K562 (cell line): ENCODE data around the gene FDX2. TPM values are rescaled to one million over a fixed set of nuclear protein-coding genes. Genes with fewer than 3 reads are reported as not detected.

Experiments
- BCLAF1 ChIP-seq, 2 experiments: fragments of 450-650 bp in 1 of 2; IDR thresholded peaks; 2 replicates each; pipeline ENCODE4 v1.6.1; 2011 to 2017; ENCODE audit warnings: low read depth in 2 of 2, antibody characterized with exemption in 1 of 2, borderline replicate concordance in 1 of 2, low read length in 1 of 2, mild to moderate bottlenecking in 1 of 2, mixed read lengths in 1 of 2; ENCODE audit not compliant: control insufficient read depth in 1 of 2
- CHCHD3 ChIP-seq: fragments of 250-450 bp; sonication (Bioruptor Pico); IDR thresholded peaks from 2 replicates; pipeline ENCODE4 v2.1.2; 2022; ENCODE audit warnings: mild to moderate bottlenecking
- ETV5 ChIP-seq: sonication (generic); formaldehyde crosslinking; IDR thresholded peaks from 2 replicates; pipeline ENCODE4 v1.4.0; 2020; ENCODE audit warnings: low read depth, mild to moderate bottlenecking, missing genetic modification reagents
- GTF2A2 ChIP-seq: IDR thresholded peaks from 2 replicates; pipeline ENCODE4 v1.6.1; 2016; ENCODE audit warnings: mild to moderate bottlenecking, missing genetic modification characterization, missing compliant biosample characterization
- HNRNPH1 ChIP-seq: fragments of 200-400 bp; formaldehyde crosslinking; optimal IDR thresholded peaks from 2 replicates; pipeline ENCODE3; 2017; ENCODE audit warnings: low read depth, mild to moderate bottlenecking, low read length, moderate library complexity
- MAX ChIP-seq: sonication (generic); formaldehyde crosslinking; IDR thresholded peaks from 2 replicates; pipeline ENCODE4 v1.9.0; 2022; ENCODE audit warnings: mild to moderate bottlenecking, missing genetic modification reagents
- NCOA4 ChIP-seq: fragments of 450-650 bp; IDR thresholded peaks from 2 replicates; pipeline ENCODE4 v1.6.1; 2018; ENCODE audit warnings: mild to moderate bottlenecking; ENCODE audit not compliant: partially characterized antibody
- NR3C1 ChIP-seq: sonication (generic); formaldehyde crosslinking; IDR thresholded peaks from 2 replicates; pipeline ENCODE4 v1.8.1; 2022; ENCODE audit warnings: missing genetic modification reagents
- PHTF2 ChIP-seq: fragments of 250-450 bp; sonication (Bioruptor Pico); IDR thresholded peaks from 2 replicates; pipeline ENCODE4 v1.5.0; 2021; ENCODE audit warnings: mild to moderate bottlenecking
- POLR2B ChIP-seq: fragments of 450-650 bp; IDR thresholded peaks from 2 replicates; pipeline ENCODE4 v1.6.1; 2018; ENCODE audit warnings: low read depth; ENCODE audit not compliant: partially characterized antibody
- POU5F1 ChIP-seq: fragments of 150-350 bp; IDR thresholded peaks from 2 replicates; pipeline ENCODE4 v1.6.1; 2014; ENCODE audit warnings: borderline replicate concordance, low read length, low read depth, mild to moderate bottlenecking; ENCODE audit not compliant: partially characterized antibody
- PRPF4 ChIP-seq: fragments of 200-400 bp; formaldehyde crosslinking; IDR thresholded peaks from one replicate; pipeline ENCODE4 v1.6.1; 2017; ENCODE audit warnings: low read length, low read depth, mild to moderate bottlenecking; ENCODE audit not compliant: insufficient read depth, poor library complexity, severe bottlenecking
- ZNF408 ChIP-seq: fragments of 250-450 bp; sonication (Bioruptor Pico); IDR thresholded peaks from 2 replicates; pipeline ENCODE4 v1.4.0; 2020; ENCODE audit warnings: low read depth, mild to moderate bottlenecking, moderate library complexity
- polyA plus RNA-seq, 8 experiments: library from polyadenylated mRNA; depleted of rRNA in 4 of 8; stranded (reverse) in 5 of 8; unstranded in 3 of 8; fragments of >200 nt; fragmentation: Nextera tagmentation in 2 of 8; fragmentation: Illumina TruSeq in 1 of 8; extraction: Ambion mirVana in 2 of 8; extraction: Trizol in 1 of 8; gene quantifications; 2 replicates each; pipeline versions ENCODE4 v1.2.1 to v1.2.3, GENCODE V29; 2011 to 2014; ENCODE audit warnings: inconsistent platforms in 1 of 8, missing spikeins in 1 of 8
- total RNA-seq, 7 experiments: library from RNA; depleted of rRNA in 6 of 7; stranded (reverse); fragments of >200 nt in 6 of 7; fragmentation: Illumina TruSeq in 2 of 7; extraction: Trizol in 2 of 7; gene quantifications; 2 replicates each; pipeline versions ENCODE4 v1.2.1 to v1.2.3, GENCODE V29; 2011 to 2021; ENCODE audit warnings: low replicate concordance in 1 of 7
- TF ChIP-seq, protein P1 (sequence below): fragments of 450-650 bp; formaldehyde crosslinking; IDR thresholded peaks from 2 replicates; pipeline ENCODE4 v1.4.0; 2020; ENCODE audit warnings: mild to moderate bottlenecking, mixed read lengths
- TF ChIP-seq, protein P2 (sequence below): sonication (generic); formaldehyde crosslinking; IDR thresholded peaks from 2 replicates; pipeline ENCODE4 v1.8.0; 2022; ENCODE audit warnings: missing genetic modification reagents, mild to moderate bottlenecking, moderate library complexity, borderline replicate concordance
- TF ChIP-seq, protein P3 (sequence below), 2 experiments: IDR thresholded peaks in 1 of 2; conservative IDR thresholded peaks in 1 of 2; 2 replicates each; pipeline ENCODE4 v1.6.1; 2016; ENCODE audit warnings: low read depth in 2 of 2, mild to moderate bottlenecking in 1 of 2, missing compliant biosample characterization in 1 of 2, missing genetic modification characterization in 1 of 2, moderate library complexity in 1 of 2

Gene FDX2
- total and polyA plus RNA-seq, 9 of the 15 experiments (the other 6 are each of a cell fraction or from before 2014, with no cell fraction given), result 2.5 to 49.8 (median 29.7) TPM

DNA sequence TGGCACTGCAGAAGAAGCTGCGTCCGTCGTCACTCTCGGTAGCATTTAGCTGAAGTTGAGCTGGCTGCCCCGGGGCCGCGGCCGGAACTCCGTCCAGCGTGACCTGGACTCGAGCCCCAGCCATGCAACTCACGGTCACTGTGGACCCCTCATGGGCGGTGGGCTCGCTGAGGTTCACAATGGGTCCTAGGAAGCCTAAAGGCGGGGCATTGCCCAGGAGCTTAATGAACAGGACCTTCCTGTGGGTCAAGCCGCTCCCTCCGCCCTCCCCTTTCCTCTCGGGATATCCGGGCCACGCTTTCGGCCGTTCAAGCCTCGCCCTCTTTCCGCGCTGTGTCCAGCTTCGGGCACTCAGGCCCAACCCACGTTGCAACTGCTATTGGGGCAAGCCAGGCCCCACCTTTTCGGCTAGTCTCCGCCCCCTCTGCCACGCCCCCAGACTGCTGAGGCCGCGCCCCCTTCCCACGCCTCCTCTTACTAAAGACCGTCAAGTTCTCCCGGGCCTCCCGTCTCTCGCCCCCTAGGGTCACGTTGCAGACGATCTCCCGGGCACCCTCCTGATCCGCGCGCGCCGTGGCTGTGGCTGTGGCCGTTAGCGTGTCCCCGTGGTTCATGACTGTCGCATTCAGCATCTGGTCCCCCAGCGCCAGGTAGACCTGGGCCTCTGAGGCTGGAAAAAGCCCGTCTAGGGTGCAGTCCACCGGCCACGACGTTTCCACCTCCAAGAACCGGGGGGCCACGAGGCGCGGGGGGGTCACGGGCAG lies 19.0 kb upstream of the FDX2 start (continued):
- TF ChIP-seq, protein P1, sequence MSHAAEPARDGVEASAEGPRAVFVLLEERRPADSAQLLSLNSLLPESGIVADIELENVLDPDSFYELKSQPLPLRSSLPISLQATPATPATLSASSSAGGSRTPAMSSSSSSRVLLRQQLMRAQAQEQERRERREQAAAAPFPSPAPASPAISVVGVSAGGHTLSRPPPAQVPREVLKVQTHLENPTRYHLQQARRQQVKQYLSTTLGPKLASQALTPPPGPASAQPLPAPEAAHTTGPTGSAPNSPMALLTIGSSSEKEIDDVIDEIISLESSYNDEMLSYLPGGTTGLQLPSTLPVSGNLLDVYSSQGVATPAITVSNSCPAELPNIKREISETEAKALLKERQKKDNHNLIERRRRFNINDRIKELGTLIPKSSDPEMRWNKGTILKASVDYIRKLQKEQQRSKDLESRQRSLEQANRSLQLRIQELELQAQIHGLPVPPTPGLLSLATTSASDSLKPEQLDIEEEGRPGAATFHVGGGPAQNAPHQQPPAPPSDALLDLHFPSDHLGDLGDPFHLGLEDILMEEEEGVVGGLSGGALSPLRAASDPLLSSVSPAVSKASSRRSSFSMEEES (CRISPR knock-in tag), result no peak
- TF ChIP-seq PRPF4, result no peak
- TF ChIP-seq ZNF408, result no peak
- TF ChIP-seq, protein P2, sequence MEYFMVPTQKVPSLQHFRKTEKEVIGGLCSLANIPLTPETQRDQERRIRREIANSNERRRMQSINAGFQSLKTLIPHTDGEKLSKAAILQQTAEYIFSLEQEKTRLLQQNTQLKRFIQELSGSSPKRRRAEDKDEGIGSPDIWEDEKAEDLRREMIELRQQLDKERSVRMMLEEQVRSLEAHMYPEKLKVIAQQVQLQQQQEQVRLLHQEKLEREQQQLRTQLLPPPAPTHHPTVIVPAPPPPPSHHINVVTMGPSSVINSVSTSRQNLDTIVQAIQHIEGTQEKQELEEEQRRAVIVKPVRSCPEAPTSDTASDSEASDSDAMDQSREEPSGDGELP (CRISPR knock-in tag), result 0 out of 2 replicates have a peak, but pooled peaks have one; percentile 14
- TF ChIP-seq, protein P3, sequence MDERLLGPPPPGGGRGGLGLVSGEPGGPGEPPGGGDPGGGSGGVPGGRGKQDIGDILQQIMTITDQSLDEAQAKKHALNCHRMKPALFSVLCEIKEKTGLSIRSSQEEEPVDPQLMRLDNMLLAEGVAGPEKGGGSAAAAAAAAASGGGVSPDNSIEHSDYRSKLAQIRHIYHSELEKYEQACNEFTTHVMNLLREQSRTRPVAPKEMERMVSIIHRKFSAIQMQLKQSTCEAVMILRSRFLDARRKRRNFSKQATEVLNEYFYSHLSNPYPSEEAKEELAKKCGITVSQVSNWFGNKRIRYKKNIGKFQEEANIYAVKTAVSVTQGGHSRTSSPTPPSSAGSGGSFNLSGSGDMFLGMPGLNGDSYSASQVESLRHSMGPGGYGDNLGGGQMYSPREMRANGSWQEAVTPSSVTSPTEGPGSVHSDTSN (CRISPR knock-in tag; IDR thresholded peaks at IDR 0.05; ENCODE audit: low read depth), result no peak
- TF ChIP-seq, protein P3 (tag; conservative IDR thresholded peaks at IDR 0.05; ENCODE audit: low read depth), result no peak
- no peak for TF ChIP-seq NR3C1
- no peak for TF ChIP-seq HNRNPH1
- TF ChIP-seq ETV5 (CRISPR knock-in tag), result peak; percentile 79
- TF ChIP-seq POU5F1, result no peak
- no peak for TF ChIP-seq CHCHD3
- peak; percentile 81 for TF ChIP-seq MAX
- TF ChIP-seq GTF2A2 (tag), result no peak
- peak; percentile 57 for TF ChIP-seq POLR2B
- no peak for TF ChIP-seq NCOA4
- no peak for TF ChIP-seq BCLAF1 (IDR thresholded peaks at IDR 0.05; ENCODE audit: borderline replicate concordance in 1 of 2, control insufficient read depth in 1 of 2, low read depth in 2 of 2, low read length in 1 of 2)
- TF ChIP-seq PHTF2, result no peak
